ENCODE measurements around the gene MISP3.

The MISP3 gene

GRCh38 chr19:14081797-14082674, 9.4 kb downstream of the MISP3 start:
- DNase-seq: no peak

DNA sequence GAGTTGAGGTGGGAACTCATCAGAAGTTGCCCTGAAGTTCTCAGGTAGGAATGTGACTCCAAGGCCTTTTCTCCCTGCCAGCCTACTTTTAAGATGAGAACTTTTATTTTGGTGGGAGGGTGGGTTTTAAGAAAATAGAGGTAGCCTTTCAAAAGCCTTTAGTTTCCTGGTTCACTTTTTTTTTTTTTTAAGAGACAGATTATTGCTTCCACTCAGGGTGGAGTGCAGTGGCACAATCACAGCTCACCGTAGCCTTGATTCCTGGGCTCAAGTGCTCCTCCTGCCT, 10.0 kb downstream of the MISP3 start:
- DNase-seq: no peak

DNA sequence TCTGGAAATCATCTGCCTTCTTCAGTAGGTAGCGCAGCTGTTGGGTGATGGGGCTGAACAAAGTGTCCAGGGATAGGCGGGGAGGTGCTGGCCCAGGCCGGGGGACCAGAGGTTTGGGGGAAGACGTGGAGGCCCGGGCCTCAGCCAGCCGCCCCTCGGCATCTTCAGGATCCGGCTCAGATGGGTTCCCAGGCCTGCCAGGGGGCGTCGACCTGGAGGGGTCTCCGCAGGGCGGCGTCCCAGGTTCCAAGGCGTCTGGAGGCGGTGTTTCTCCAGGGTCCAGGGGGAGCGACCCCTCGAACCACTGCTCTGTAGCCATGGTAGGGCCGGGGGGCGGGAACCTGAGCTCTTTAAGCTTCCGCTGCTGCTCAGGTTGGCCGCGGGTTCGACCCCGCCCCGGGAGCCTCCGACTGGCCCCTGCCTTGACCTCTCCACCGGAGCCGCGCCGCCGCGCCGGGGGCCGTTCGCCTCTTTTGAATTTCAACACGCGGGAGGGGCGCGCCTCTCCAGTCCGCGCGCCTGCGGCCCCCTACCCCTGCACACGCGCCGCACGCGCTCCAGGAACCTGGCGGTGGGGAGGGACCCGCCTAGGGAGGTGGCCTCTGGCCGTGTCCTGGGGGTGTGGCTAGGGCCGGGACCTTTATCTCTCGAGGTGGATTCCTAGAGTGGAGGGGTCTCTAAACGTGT, 12.9 kb downstream of the MISP3 start, which contains the start of gene C19orf67:
Gene C19orf67, minus strand, starts transcription at position 475 of the 687 bp plus-strand sequence. Its CDS starts 156 bp downstream, at position 319.
- no peak for DNase-seq

DNA sequence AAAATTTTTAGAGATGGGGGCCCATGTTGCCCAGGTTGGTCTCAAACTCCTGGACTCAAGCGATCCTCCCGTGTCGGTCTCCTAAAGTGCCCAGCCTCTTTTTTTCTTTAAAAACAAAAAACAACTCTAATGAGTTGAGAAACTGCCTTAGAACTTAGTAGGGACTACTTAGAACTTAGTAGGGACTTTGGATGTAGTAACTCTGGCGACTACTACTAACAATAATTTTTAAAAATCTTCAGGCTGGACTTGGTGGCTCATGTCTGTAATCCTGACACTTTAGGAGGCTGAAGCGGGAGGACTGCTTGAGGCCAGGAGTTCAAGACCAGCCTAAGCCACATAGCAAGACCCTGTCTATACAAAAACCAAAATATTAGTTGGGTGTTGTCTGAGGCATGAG, 13.5 kb downstream of the MISP3 start:
- DNase-seq: no peak

- DNase-seq: no peak
Observed at GRCh38 chr19:14088634-14089411, 16.2 kb downstream of the MISP3 start.

DNA sequence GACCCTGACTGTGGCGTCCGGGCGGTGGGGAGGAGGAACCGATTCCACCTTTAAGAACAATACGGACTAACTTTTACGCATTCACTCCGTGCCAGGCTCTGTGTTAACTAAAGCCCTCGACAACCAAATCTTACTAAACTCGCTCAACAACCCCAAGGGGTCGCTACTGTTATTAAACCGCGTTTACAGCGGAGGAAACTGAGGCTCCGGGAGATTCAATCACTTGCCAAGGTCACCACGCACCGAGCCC, 16.8 kb downstream of the MISP3 start:
- no peak for DNase-seq

- no peak for DNase-seq
Observed at GRCh38 chr19:14089662-14090508, 17.3 kb downstream of the MISP3 start.

DNA sequence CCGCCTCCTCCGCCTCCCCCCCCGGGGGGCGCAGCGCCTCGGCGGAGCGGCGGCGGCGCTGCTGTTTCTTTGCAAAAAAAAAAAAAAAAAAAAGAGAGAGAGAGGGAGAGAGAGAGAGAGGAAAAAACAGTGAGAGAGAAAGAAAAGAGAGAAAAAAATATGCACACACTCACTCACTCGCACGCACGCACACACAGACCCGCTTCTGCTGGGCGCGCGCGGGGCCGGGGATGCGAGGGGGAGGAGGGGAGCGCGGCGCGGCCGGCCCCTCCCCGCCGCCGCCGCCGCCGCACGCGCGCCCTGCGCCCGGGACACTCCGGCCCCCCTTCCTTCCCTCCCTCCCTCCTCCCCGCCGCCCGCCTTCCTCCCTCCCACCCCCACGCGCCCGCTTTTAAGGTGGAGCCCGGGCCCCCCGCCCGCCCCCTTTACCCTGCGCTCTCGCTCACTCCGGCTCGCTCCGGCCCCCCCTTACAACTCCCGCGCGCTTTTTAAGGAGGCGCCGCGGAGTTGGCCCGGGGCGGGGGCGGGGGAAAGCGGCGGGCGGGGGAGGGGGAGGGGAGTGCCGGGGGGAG, 18.0 kb downstream of the MISP3 start, which contains the start of gene SAMD1:
Gene SAMD1, minus strand, starts transcription at position 243 of the 572 bp plus-strand sequence.
- no peak for DNase-seq

DNA sequence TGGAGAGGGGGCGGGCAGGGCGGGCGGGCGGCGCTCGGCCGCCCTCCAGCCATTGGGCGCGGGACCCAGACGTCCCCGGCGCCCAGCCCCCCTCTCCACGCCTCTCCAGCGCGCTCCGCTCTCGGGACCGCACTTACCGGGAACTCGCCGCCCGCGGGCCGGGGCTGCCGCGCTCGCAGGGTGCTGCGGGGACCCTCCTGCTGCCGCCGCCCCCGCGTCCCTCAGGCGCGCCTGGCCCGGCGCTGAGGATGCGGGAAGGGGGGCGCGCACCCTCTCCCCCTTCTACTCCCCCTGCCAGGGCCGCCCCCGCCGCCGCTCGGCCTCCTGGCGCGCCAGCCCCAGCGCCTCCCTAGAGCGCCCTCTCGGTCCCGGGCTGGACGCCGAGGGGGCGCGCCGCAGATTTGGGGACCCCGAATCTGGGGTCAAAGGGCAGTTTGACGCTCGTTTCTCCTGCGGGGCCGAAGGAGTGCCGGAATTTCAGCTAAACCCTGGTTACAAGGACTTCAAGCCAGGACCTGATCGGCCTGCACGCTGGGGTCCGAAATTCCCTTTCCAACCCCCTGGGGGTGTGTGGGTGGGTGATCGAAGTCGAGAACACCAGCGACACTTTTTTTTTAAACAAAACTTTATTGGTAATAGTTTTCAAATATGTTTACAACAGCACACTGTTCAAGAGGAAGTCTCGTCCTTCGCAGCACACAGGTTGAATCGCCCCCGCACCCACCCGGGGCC, 18.7 kb downstream of the MISP3 start:
- DNase-seq: no peak

GRCh38 chr19:14091813-14092462, 19.4 kb downstream of the MISP3 start:
- DNase-seq: no peak

DNA sequence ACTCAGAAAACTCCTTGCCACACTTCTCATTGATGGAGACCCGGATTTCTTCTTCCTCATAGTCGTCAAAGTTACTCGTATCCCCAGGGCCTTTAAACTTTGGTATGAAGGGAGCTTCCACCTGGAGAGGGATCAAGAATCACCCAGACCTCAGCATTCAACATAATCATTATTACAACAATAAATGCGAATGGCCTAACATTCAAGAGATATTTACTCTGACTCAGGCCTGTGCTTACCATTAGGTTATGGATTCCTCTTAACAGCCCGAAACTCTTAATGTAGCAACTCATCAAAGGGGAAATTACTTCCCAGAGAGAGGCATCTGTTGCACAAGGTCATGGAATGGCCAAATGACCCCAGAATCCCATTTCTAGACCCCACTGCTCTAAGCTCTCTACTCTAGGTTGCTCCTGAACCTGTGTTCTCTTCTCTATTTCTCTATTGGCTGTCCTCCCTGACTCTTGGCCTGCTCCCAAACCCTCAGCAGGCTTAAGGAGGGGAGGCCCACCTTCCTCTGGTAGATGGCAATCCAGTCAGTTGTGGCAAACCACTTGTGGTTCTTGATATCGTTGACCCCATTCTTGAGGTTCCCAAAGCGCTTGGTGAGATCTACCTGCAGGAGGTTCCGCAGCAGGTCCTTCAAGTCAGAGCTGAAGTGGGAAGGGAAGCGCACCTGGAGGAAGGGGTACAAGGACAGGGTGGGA, 20.7 kb downstream of the MISP3 start:
- DNase-seq: no peak

DNA sequence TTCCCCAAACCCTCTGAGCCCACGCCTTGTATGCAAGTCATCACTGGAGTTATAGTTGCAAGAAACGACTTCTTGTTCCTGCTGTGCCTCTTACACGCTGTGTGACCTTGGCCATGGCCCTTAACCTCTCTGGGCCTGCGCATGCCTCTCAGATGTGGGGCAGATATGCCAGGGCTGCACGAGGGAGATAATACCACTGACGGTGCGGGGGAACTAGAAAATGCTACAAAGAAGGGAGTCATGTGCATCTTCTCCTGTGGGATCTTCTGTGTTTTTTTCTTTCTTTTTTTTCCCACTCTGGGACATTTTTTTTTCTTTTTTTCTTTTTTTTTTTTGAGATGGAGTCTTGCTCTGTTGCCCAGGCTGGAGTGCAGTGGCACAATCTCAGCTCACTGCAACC, 22.3 kb downstream of the MISP3 start:
- no peak for DNase-seq

DNA sequence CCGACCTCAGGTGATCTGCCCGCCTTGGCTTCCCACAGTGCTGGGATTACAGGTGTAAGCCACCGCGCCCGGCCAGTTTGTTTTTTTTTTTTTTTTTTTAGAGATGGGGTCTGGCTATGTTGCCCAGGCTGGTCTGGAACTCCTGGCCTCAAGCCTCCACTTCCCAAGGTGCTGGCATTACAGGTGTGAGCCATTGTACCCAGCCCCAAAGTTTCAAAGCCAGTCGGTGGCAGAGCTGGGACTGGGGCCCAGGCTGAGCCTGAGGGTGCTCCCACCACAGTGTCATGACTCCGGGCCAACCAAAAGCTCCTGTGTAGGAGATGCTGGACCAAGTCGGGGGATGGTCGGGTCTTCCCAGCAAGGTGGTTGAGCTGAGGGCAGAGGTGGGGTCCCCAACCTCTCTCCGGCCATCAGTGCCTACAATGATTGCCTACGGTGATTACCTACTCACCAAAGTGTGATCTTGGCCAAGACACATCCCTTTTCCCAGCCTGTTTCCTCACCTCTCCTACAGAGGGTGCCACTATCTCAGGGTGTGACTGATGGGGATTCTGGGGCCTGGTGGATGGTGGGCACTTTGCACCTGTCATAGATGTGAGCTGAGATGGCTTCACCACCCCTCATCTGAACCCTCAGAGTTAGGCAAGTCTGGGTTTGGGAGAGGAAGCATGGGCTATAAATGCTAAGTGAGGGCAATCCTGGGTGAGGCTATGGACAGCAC, 23.8 kb downstream of the MISP3 start:
- no peak for DNase-seq

GRCh38 chr19:14097532-14098151, 25.1 kb downstream of the MISP3 start:
- DNase-seq: no peak

DNA sequence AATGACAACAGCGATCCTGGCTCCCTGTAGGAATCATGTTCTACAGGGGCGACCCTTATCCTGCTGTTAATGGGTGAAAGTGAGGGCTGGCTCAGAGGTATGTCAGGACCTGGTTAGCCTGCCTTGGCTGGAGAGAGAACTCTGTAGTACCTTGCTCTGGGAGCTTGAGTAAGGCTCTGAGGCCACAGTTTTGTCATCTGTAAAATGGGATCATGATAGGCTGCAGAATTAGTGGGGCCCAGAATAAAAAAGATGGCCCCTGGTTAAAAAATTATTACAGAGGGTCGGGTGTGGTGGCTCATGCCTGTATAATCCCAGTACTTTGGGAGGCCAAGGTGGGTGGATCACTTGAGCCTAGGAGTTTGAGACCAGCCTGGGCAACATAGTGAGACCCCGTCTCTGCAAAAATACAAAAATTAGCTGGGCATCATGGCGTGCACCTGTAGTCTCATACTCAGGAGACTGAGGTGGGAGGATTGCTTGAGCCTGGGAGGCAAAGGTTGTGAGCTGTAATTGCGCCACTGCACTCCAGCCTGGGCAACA, 28.5 kb downstream of the MISP3 start:
- no peak for DNase-seq

GRCh38 chr19:14102102-14102696, 29.6 kb downstream of the MISP3 start:
- DNase-seq: no peak

- DNase-seq: no peak
Observed at GRCh38 chr19:14102756-14103155, 30.2 kb downstream of the MISP3 start.

- DNase-seq: no peak
Observed at GRCh38 chr19:14103310-14103709, 30.7 kb downstream of the MISP3 start.

- DNase-seq: no peak
Observed at GRCh38 chr19:14105680-14106079, 33.1 kb downstream of the MISP3 start.
